ENCODE results near the gene CSNK1G1.
A peak's percentile ranks its signal among the peaks of the same experiment; 100 is the strongest.
"Not testable (repeated sequence)": the region's sequence is repeated elsewhere in the genome, so short reads cannot be mapped to it uniquely, and the experiment has no call there.

CSNK1G1 gene

DNA sequence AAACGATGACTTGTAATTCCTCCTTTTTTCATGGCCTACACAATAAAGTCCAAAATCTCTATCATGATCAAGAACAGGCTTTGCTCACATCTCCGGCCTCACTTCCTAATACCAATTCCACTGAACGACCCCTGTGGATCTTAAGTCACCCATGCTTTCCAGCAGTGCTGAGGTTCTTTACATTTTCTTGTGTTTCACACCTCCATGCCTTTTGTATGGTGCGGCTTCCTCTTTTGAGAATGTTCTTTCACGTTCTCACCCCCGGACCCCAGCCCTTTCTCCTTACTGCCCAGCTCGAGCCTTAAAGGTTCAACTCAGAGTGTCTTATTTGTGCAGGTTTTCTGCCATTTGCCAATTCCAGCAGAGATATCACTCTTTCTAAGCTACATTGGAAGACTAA lies 70.1 kb downstream of the CSNK1G1 start:
- DNase-seq = no peak

DNA sequence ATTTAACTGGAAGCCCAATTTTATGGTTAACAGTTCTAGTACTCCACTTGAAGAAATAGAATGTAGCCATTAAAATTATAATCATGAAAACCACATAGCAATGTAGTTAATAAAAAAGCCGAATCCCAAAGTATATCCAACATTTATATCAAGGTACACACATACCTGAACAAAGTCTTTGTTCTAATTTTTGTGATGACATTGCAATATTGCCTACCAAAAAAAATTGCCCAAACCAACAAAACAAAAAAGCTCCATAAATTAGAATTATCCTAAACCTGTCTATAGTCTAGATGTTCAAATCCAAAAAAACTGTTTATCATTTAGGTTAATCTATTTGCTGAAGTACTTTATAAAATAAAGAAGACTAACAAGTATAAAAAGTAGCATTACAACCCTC lies 70.8 kb downstream of the CSNK1G1 start:
- DNase-seq = no peak

DNA sequence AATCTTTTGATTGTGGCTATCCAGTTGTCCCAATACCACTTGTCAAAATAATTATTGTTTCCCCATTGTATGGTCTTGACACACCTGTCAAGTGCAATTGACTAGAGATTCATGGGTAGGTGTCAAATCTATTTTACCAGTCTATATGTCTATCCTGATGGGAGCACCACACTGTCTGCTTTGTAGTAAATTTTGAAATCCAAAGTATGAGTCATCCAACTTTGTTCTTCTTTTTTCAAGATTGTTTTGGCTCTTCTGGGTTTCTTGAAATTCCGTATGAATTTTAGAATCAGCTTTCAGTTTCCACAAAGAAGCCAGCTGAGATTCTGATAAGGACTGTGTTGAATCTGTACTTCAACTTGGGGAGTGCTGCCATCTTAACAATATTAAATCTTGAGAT lies 71.9 kb downstream of the CSNK1G1 start:
- DNase-seq = no peak

DNA sequence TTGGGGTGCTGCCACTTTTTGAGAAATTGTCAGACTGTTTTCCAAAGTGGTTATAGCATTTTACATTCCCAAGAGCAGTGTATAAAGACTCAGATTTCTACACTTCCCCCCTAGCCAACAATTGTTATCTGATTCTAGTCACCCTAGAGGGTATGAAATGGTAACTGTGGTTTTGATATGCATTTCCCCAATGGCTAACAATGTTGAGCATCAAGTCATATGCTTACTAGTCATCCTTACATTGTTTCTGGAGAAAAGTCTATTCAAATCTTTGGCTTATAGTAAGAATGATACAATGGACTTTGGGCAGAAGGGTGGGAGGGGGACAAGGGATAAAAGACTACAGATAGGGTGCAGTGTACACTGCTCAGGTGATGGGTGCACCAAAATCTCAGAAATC lies 73.3 kb downstream of the CSNK1G1 start:
- no peak for DNase-seq

DNA sequence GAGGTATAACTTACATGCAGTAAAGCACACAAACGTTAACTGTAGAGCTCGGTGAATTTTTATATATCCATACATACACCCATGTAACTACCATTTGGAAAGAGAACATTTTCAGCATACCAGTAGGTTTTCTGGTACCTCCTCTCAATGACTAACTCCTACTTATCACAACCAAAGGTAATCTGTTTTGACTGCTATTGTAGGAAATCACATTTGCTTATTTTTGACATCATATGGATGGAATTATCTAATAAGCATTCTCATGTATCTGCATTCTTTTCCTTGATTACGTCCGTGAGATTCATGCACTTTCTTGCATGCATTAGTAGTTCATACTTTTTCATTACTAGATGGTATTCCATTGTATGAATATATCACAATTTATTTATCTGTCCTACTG lies 76.8 kb downstream of the CSNK1G1 start:
- no peak for DNase-seq

DNA sequence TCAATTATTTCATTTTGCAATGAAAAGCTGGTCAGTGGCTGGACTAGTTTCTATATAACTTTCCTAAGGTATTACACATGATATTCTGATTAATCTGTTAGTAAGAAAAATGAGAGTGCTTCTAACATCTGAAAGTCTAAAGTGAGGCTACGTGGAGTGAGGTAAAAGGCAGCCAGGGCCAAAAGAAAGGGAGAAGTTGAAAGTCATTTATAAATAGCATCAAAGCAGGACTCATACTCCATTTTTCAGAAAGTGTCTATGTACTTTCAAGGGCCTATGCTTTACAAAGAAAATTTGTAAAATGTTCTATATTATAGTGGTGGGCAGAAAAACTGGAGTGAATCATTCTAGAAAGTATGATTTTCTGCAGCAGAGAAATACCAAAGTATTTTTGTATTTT lies 80.0 kb downstream of the CSNK1G1 start:
- no peak for DNase-seq

DNA sequence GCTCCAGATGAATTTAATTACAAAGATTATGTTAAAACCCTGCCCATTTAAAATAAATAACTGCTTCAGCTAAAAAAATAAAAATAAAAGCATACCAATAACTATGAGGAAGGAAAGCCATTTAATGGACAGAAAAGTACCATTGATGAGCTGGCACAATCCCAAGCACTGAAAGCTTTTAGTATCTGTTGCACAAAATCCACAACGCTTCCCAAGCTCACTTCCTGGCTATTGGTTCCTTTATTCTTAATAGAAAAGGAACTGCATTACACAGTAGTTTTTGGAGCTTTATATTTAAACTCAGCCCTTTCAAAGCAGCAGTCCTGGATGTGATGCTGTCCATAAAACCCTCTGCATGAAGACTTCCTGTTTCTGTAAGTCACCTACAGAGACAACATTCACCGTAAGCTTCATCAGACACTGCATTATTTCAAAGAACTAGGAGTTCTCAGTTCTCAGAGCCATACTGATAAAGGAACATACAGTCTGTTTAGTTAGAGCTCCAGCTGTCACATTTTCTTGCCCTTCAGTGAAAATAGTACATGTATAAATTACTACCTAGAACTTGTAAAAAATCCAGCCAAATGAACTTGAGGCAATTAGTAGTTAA lies 81.5 kb downstream of the CSNK1G1 start:
- DNase-seq = no peak

DNA sequence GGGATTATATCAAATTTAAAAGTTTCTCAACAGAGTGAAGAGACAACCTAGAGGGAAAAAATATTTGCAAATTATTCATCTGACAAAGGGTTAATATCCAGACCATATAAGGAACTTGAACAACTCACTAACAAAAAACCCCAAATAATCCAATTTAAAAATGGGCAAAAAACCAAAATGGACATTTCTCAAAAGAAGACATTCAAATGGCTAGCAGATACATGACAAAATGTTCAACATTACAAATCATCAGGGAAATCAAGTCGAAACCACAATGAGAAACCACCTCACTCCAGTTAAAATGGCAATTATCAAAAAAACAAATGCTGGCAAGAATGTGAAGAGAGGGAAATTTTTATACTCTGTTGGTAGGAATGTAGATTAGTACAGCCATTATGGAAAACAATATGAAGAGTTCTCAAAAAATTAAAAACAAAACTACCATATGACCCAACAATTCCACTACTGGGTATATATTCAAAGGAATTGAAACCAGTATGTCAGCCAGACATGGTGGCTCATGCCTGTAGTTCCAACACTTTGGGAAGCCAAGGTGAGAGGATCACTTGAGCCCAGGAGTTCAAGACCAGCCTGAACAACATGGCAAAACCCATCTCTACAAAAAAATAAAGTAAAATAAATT lies 88.5 kb downstream of the CSNK1G1 start:
- no peak for DNase-seq

DNA sequence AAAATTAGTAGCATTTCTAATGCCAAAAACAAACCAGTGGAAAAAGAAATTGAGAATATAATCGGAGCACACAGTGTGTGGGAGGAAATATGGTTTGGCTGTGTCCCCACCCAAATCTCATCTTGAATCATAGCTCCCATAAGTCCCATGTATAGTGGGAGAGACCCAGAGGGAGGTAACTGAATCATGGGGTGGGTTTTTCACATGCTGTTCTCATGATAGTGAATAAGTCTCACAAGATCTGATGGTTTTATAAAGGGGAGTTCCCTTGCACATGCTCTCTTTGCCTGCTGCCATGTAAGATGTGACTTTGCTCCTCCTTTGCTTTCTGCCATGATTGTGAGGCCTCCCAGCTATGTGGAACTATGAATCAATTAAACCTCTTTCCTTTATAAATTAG lies 90.8 kb downstream of the CSNK1G1 start:
- not testable (repeated sequence) for DNase-seq

DNA sequence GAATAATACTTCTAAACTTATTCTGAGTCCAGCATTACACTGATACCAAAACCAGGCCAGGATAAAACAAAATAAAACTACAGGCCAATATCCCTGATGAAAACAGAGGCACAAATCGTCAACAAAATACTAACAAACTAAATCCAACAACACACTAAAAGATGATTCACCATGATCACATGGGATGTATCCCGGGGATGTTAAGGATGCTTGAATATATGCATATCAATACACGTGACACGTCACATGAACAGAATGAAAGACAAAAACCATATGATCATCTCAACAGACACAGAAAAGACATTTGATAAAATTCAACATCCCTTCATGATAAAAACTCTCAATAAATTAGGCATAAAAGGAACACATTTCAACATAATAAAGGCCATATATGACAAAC lies 91.5 kb downstream of the CSNK1G1 start:
- no peak for DNase-seq

DNA sequence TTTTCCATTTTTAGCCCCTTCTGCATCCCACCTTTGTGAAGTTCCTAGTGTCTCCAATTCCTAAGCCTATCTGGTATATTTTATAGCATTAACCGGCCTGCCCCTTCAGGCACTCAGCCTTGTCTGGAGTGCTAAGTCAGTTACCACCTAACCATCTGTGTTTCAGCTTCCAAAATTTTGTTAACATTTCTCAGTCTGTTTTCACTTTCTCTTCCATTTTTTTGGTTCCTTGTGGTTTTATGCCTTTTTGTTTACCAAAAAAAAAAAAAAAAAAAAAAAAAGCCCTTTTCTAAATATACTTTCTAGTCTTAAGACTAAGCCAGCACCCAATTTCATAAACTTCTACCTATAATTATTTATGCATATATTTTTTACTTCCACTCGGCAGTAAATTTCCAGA lies 92.4 kb downstream of the CSNK1G1 start:
- no peak for DNase-seq

DNA sequence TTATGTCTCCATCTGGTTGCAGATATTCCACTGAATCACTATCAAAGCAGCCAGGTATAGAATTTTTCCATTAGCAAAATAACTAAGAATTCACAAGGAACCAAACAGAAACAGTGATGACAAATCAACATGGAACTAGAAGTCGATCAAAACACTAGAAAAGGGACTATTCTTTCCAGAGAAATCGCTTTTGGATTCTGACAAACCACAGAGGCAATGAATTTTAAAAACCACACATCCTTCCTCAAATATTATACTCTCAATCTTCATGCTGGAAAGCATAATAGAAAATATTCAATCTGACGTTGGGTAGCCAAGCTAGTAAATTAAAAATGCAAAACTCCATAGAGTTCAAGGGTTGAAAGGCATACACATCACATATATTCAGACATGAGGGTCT lies 99.9 kb downstream of the CSNK1G1 start:
- DNase-seq = no peak

DNA sequence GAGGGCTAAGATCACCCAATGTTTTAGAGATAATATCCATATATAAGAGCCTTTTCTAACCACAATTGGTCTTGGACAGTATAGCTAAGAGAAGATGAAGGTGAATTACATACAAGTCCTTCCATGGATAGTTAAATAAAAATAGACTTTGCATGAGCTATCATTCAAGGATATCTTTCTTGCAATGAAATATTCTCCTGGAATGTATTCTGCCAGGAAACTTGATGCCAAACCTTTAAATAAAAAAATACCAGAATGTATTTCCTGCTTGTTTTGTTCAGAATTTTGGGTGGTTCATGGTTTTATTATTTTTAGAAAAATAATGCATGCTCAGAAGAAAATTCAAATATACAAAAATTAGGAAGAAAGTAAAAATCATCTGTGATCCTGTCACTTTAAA lies 104.3 kb downstream of the CSNK1G1 start:
- DNase-seq = no peak

DNA sequence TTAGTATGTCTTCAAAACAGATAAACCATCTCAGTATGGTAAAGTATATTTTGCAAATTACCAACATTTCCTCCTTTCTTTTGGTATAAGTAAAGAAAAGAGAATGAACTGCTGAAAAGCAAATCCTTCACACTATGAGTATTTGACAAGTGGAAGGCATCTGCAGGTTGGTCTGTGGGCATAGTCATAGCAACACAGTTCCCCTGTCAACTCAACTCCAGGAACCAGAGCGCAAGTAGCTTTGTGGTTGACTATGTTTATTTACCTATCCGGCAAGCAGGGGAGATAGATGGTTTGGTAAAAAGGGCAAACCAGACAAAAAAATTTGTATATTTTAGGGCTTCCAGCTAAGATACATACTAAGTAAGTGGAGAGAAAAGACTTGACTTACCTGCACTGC lies 104.9 kb downstream of the CSNK1G1 start:
- peak; percentile 23 for DNase-seq

DNA sequence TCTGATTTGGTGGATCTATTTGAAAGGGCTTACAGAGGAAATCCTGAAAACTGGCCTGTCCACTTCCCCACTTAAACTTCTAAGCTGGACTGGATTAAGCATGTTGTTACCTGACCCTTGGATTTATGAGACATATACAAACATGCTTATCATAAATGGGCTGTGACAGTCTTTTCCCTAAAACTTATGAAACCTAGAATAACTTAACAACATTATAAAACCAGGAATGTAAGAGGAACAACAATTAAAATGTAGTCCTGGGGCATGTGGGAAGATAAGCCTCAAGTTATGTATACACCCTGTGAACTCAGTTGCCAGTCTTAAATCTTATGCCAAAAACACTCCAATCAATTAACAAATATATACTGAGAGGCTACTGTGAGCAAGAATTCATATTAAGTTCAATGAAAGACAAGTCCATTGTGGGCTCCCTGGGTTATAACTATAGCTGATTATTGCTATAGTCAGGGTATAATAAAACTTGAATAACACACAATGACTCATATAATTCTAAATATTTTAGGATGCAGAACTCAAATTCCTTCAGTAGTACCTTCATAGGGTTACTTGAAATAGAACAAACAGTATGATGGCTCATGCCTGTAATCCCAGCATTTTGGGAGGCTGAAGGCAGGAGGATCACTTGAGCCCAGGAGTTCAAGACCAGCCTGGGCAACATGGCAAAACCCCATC lies 105.9 kb downstream of the CSNK1G1 start:
- no peak for DNase-seq

DNA sequence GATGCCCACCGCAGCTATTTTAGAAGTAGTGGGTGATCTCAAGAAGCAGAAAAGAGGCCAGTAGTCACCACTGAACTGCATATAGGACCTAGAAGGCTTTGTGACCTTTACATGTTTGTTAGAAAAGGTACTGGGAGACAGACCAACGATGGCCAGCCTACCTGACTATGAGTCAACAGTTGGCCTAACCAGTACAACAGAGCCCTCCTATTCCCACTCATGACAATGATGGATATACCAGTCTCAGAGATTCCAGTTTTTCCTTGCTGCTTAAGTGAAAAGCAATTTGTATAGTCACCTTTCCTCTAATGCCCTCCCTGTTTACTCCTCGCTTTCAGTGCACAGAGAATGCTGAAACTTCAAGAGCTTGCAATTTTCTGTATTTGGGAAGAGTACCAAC lies 106.6 kb downstream of the CSNK1G1 start:
- no peak for DNase-seq

DNA sequence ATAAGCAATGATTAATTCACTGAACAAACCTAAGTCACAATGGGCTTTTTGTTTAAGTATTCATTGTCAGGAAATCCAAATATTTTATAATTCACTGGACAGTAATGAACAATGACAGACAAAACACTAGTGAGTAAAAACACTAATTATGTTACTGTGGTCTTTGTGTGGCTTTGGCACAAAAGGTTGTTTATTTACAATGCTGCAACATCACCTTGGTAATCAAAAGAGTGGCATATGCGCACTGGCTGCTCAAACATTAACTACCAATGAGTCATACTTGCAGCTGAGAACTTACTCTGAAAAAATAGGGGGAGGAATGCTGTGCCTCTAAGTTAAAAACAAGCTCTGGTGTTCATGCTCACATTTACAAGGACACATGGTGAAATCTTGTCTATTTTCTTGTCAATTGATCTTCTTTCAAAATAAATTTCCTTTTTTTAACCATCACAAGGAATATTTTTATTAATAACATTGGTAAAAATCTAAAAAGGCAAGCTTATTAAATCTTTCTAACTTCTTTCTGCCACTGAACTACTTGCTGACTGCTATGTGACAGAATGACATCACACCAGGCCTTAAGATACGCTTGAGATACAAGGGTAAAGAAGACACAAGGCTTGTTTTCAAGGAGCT lies 107.9 kb downstream of the CSNK1G1 start:
- DNase-seq = peak; percentile 50

DNA sequence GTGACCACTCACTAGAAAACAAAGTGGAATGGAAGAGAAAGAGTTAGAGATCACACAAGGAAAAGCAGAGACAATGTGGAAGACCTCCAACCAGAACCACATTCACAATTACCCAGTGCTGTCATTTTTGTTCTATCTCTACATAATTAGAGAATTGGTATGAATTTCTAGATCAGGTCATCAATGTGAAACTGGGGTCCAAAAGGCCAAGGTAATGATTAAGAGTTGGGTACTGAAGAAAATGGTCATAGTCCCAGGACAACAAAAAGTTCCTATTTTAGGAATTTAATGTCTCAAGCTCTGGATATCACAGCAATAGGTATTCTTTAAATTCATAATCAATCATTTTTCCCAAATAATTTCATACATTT lies 108.5 kb downstream of the CSNK1G1 start:
- no peak for DNase-seq

DNA sequence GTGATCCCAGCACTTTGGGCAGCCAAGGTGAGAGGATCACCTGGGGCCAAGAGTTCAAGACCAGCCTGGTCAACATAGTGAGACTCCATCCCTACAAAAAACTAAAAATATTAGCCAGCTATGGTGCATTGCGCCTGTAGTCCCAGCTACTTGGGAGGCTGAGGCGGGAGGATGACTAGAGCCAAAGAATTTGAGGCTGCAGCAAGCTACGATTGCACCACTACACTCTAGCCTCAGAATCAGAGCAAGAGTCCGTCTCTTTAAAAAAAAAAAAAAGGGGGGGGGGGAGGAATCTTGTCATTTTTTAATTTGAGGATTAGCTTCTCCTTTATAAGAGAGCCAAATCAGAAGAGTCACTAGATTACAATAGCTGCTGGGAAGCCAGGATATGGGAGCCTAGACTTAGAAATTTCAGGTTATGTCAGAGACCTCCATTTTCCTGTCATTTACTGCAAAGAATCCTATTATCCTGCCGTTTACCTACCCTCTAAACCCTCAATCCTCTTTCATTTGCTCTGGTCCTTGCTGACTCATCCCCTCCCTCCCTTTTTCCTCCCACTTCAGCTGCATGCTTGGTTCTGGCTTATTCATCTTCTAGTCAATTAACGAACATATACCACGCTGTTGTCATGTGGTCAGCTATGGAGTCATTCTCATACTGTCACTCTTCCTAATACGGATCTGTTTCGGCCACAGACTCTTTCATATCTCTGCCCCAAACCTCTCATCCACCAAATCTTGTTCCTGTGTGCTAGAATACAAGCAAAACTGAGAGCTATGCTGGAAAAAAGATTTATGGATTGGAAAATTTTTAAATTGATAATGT lies 109.4 kb downstream of the CSNK1G1 start:
- peak; percentile 7 for DNase-seq

DNA sequence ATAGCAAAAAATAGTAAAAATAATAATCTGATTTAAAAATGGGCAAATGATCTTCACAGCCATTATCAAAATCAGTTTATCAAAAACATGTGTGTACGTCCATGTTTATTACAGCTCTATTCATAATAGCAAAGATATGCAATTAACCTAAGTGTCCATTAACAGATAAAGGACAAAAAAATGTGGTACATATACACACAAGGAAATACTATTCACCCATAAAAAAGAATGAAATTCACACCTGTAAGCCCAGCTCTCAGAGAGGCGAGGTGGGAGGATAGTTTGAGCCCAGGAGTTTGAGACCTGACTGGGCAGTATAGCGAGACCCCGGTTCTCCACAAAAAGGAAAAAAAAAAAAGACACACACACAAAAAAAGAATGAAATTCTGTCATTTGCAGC lies 110.6 kb downstream of the CSNK1G1 start:
- no peak for DNase-seq

DNA sequence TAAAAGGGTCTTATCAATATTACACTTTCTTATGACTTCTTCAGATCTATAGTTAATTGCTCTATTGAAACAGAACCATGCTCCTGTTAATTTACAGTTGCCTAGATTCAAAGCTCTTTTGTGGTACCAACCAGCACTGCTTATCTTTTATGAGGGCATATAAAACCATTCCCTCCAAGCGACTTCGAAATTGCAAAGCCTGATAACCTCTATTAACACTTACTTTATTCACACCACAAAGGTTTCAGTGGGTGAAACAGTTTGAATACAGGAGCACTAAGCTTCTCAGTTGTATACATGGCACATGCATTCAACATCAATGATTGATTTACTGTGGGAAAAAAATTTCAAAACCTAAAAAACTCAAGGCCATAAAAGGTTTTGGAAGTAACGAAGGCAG lies 118.3 kb downstream of the CSNK1G1 start:
- no peak for DNase-seq

DNA sequence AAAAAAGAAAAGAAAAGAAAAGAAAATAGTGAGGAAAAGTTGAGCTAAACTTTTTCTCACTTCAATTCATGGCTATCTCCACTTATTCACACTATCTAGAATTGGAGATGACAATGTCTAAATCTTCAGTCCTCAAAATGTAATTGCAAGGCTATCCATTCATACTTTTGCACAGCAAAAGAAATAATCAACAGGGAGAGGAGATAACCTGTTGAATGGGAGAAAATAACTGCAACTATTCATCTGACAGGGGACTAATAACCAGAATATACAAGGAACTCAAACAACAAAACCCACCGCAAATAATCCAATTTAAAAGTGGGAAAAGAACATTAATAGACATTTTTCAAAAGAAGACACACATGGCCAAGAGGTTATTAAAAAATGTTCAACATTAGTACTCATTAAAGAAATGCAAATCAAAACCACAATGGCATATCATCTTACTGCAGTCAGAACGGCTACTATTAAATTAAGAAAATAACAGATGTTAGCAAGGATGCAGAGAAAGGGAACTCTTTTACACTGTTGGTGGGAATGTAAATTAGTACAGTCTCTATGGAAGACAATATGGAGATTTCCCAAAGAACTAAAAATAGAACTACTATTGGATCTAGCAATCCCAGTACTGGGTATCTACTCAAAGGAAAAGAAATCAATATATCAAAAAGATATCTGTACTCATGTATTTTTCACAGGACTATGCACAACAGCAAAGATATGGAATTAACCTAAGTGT lies 119.6 kb downstream of the CSNK1G1 start:
- DNase-seq = no peak

DNA sequence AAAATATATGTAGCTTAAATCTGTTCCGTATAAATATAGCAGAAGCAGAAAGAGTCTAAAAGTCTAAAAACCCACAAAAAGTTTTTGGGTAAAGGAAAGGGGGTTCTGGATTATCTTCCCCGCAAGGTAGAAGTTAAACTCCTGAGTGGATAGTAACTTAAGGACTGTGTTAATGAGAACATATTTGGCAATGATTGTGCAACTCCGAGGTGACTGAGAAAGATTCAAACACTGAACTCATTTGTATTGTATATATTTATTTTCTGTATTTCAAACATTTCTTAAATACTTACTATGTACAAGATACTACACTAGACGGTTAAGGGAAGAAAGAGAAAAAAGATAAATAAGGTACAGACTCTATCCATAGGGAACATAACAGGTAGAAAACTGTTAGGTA lies 120.4 kb downstream of the CSNK1G1 start:
- no peak for DNase-seq

All from CD4-positive, alpha-beta T cell treated with Interleukin-10 for 1 hour (primary cell).